Hippocampal formation (tissue), 2 donors: ENCODE results near the gene PPP3CB.

Source experiments
- DNase-seq, 2 donors: peaks; one replicate each; lab custom pipeline; 2025; lab: John Stamatoyannopoulos, UW

The PPP3CB gene

GRCh38 chr10:73495884-73496674, at the start of gene PPP3CB:
TSS of gene PPP3CB (minus strand) at chr10:73496024. CDS start at chr10:73495889, 135 bp downstream.
- peak; percentile 89 to 93 for DNase-seq

- DNase-seq, result no peak
These were observed 49.5 kb upstream of the PPP3CB start for GRCh38 chr10:73545357-73545756.

GRCh38 chr10:73537709-73538108, 41.9 kb upstream of the PPP3CB start:
- no peak for DNase-seq

- DNase-seq, result no peak
These were observed 41.5 kb upstream of the PPP3CB start for GRCh38 chr10:73537288-73537687.

DNA sequence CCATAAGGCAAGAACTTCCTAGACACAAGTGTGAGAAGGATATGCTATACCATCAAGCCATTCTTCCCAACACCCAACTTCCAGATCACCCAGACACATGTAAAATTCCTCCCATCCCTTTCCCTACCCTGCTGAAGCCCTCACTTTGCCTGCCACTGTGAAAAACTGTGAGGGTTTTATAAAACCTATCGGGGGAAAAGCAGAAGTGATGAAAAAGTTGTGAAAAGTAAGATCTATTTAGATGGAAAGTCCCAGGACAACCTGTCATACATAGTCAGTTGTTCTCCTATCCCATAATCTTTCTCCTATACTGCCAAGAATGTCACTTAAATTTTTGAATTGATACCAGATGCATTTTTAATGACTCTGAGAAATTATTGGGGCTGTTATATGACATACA, 39.0 kb upstream of the PPP3CB start:
- no peak for DNase-seq

GRCh38 chr10:73529089-73529832, 33.4 kb upstream of the PPP3CB start:
- DNase-seq, result peak; percentile 34 to 89

GRCh38 chr10:73522263-73522662, 26.4 kb upstream of the PPP3CB start:
- no peak for DNase-seq

GRCh38 chr10:73519336-73519735, 23.5 kb upstream of the PPP3CB start:
- DNase-seq, result no peak

DNA sequence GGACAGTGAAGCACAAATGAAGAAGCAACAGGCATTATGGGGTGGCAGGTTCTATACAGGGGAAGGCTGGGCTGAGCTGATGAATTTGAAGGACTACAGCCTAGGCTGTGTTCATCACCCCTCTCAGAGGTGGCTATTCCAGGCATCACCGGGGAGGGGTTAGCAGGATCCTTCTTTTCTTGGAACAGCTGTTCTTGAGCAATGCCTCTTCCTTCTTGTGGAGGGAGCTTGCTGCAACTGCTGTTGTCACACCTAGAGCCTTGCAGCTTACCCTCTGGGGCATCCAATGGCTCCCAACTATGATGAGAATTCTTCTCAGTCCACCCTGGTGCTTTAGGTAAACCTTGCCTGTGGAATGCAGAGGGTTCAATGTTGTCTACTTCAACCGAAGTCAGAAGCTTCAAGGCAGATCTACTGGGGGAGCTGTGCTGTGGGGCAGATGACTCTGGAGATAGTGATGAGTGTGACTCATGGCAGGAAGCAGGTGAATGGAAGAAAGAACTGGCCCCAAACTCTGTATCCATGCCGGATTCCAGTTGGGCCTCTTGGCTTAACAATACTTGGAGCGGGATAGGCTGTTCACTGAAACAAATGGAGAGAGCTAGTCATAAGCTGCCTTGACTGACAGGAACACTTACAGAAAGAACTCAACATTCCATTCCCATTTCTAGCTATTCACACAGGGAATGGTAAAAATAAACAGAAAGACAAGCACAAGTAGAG, 21.5 kb upstream of the PPP3CB start:
- DNase-seq, result no peak

- DNase-seq, result no peak
These were observed 16.5 kb upstream of the PPP3CB start for GRCh38 chr10:73512207-73512743.

GRCh38 chr10:73509695-73510094, 13.9 kb upstream of the PPP3CB start:
- DNase-seq, result no peak

- DNase-seq, result no peak
These were observed 10.7 kb upstream of the PPP3CB start for GRCh38 chr10:73506491-73506890.

- DNase-seq, result no peak
These were observed 10.2 kb upstream of the PPP3CB start for GRCh38 chr10:73506074-73506473.

DNA sequence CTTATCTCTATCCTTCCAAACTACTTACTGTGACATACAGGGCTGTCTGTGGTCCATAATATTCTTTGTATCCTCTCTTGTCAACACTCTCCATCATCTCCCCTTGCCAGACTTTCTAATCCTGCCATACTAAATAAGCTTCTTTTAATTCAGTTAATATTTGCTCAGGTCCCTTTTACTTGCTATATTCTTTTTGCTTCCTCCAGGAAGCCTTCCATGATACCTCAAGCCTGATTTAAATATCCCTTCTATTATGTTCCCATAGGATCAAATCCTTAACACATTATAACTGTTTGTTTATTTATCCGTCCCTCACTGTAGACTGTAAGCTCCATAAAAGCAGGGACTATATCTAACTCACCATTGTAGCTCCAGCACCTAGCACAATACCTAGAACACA, 7.2 kb upstream of the PPP3CB start:
- no peak for DNase-seq

DNA sequence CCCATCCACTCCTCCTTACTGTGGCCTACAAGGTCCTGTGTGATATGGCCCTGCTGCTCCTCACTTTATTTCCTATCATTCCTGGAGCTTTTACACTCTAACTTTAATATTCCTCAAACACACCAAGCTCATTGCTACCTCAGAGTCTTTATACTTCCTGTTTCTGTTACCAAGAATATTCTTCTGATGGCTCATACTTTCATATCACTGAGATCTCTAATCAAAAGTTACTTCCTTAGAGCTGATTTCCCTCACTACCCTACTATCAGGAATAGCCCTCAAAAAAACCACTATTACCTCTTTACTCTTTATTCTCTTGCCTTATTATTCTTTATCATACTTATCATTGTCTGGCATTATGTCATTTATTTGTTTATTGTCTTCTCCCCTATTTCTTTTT, 5.8 kb upstream of the PPP3CB start:
- DNase-seq, result no peak

GRCh38 chr10:73497623-73498022, 1.8 kb upstream of the PPP3CB start:
- no peak for DNase-seq

DNA sequence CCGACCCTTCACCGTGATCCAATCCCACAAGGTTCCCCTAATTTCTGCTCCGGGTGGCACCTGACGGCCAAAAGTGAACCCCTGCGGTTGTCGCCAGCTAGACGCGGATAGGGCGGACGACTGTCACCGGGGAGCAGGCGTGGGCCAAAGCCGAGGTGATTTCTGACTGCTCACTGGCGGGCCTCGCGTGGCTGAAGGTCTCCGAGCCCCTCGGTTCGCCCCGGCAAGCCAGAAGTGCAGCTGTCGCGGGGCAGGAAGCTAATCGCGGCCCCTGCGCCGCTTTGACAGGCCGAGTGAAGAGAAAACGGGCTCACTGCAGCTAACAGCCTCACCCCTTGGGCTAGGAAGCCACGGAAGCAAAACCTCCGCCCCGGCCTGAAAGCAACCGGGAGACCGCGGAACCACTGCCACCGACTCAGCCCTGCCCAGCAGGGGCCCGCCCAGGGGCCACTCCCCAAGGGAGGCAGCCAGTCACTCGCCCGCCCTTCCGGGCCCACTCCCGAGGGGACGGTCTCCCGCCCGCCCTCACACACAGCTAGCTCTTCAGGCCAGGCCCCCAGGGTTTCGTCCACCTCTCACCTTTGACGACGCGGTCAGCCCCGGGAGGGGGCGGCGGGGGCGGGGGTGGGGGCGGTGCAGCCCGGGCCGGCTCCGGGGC, 469 bp downstream of the PPP3CB start:
- peak; percentile 63 to 84 for DNase-seq

GRCh38 chr10:73494877-73495225, 973 bp downstream of the PPP3CB start:
- no peak for DNase-seq

- no peak for DNase-seq
These were observed 1.6 kb downstream of the PPP3CB start for GRCh38 chr10:73494213-73494612.

DNA sequence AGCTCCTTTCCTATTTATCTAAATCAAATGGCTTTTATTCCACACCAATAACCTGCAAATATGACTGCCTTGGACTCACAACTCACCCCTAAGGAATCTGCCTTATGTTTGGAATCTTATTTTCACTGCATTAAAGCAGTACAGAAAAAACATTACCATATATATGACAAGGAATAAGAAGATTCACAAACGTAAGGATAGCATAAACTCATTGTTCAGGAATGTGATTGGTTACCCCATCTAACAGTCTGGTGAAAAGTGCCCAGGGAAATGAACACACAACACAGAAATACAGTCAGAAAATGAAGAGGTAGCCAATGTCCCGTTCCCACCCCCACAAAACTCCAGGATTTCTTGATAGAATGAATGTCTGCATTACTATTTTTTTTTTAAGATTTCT, 2.0 kb downstream of the PPP3CB start:
- no peak for DNase-seq

GRCh38 chr10:73486601-73487000, 9.2 kb downstream of the PPP3CB start:
- DNase-seq, result no peak

GRCh38 chr10:73485320-73485719, 10.5 kb downstream of the PPP3CB start:
- DNase-seq, result no peak
